DMS79 (cell line): ENCODE measurements around the gene GRIK2.
"Not testable (repeated sequence)": the region's sequence is repeated elsewhere in the genome, so short reads cannot be mapped to it uniquely, and the experiment has no call there.

Source experiments
- DNase-seq: peaks from one replicate; lab custom pipeline; 2025; lab: John Stamatoyannopoulos, UW

GRIK2 gene

DNA sequence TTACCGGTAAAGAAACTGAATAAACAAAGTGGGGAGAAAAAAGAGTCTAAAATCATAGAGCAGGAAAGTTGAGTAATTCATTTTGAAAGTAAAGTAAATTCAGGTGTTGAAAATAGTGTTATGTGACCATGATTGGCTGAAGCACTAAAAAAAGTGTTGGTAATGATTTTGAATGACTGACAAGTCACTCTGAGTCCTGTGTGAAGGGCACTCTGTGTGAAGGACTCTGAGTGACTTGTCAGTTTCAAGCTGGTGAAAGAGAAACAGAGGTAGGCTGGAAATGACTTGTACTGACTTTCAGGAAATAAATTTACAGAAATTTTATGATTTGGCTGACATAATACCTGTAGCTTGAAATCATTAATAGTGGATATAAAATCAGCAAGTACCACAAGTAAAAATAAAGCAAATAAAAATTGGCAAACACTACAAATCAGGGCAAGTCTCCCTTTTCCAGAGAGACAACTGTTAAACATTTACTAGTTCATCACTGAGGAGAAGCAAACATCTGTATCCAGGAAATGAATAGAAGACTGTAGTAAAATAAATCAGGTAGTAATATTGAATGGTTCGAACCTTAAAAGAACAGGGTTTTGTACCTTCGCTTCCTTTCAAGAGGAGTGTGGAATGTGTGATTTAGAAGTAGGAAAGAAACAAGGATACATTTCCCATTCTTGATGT, 630.6 kb downstream of the GRIK2 start:
- no peak for DNase-seq

DNA sequence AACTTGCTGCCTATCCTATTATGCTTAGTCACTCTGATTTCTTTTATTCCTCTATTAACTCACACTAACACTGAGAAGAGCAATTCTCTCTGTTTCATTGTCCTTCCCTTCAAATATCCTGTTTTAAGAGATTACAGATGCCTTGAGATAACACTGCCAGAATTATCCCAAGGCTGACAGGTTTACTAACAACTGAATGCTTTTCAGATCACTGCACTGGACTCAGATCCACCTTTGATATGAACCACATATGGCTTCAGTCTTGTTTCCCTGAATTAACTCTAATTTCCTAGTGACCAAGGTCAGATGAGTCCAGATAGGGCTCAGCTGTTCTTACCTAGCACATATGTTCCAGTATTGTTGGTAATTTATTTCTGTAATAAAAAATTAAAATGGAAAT, 633.1 kb downstream of the GRIK2 start:
- DNase-seq: no peak

DNA sequence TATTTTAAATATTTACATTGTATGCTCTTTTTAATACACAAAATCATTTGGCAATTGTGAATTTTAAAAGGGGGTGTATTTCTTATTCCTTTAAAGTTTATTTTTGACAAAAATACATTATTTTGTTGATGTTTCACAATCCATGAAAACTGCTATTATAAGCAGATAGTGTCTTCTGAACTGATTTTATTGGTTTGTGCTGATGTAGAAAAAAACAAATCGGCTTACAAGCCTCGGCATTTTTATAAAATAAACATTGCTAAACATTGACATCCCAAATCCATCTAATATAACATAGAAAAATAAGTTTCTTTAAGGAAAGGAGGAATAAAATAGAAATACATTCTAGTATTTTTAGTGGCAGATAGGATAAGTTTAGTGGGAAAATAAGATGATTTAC, 634.7 kb downstream of the GRIK2 start:
- no peak for DNase-seq

DNA sequence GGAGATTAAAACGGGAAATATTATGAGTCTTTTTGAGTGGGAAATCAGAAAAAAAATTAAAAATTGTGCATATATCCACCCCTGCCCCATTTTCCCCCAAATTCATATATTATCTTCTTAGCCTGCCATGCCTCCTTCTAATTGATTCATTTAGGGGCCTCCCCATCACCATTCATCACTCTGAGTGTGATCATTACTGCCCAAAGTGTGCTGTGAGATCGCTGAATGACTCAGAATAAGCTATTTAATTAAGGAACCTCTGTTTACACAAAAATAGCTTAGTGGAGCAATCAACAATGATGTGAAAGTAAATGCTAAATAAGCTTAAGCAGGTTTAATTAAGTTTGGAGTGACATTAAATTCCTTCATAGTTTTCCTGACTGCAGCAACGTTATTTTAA, 645.5 kb downstream of the GRIK2 start:
- no peak for DNase-seq

GRCh38 chr6:102039441-102039840, 645.9 kb downstream of the GRIK2 start:
- no peak for DNase-seq

- no peak for DNase-seq
Observed at GRCh38 chr6:102051001-102051400, 657.5 kb downstream of the GRIK2 start.

DNA sequence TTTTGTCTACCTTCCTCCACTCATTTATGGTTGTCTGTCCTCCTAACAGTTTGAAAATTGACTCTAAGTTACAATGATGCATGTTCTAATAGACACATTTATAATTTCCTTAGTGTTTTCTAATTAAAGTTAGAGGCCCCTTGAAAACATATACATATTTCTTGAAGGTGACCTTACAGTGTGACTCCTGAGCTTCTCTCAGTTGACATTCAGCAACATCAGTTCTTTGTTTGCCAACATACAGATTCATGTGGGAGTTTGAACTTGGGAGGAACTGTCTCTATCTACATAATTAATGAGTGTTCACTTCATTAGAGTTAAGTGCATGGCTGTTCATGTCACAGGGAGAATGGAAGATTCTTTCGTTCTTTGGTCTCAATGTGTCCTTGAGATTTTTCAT, 658.2 kb downstream of the GRIK2 start:
- no peak for DNase-seq

DNA sequence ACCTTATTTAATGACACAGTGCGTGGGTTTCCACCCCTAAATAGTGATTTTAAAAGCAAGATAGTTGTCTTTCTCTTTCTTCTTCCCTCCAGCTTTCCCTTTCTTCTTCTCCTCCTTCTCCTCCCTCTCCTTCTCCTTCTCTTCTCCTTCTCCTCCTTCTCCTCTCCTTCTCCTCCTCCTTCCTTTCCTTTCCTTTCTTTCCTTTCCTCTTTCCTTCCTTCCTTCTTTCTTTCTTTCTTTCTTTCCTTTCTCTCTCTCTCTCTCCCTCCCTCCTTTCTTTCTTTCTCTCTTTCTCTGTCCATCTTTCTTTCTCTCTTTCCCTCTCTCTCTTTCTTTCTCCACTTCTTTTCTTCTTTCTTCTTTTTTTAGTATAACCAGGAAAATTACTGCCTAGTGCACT, 670.6 kb downstream of the GRIK2 start:
- DNase-seq: no peak

- no peak for DNase-seq
Observed at GRCh38 chr6:102066301-102066700, 672.8 kb downstream of the GRIK2 start.

GRCh38 chr6:102068349-102068929, 674.9 kb downstream of the GRIK2 start:
- no peak for DNase-seq

DNA sequence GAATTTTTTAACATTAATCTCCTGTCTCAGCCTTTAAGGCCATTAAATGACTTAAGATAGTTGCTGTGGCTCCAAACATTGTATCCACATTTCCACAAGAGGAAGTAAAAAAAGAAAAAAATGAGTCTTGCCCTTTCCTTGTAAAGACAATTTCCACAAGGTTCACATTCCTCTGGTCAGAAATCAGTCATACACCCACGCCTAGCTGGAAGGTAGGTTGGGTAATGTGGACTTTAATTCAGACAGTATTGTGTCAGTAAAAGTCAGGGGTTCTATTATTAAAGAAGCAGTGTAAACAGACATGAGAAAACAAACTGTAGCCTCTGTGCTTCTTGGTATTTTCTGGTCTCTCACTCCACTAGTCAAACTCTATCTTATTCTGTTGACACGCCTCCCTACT, 682.0 kb downstream of the GRIK2 start:
- DNase-seq: no peak

GRCh38 chr6:102085257-102085656, 691.7 kb downstream of the GRIK2 start:
- no peak for DNase-seq

- not testable (repeated sequence) for DNase-seq
Observed at GRCh38 chr6:102088160-102088559, 694.7 kb downstream of the GRIK2 start.

DNA sequence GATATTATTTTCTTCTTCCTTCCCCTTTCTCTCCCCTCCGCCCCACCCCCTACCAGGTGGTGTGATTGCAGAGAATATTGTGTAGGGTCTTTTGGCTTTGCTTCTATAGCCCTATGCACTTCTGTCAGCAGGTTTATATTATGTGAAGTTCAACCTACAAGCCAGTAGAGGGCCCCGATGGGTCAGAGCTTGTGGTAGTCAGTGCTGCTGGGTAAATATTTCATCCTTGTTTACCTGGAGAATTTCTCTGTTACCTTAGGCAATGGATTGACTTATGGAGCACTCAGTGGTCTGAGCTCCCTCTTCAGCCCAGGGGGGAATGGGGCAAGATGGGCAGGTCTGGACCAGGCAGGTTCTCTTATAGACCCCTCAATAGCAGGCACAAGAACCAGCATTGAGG, 720.9 kb downstream of the GRIK2 start:
- no peak for DNase-seq

- DNase-seq: no peak
Observed at GRCh38 chr6:102115911-102116310, 722.4 kb downstream of the GRIK2 start.

DNA sequence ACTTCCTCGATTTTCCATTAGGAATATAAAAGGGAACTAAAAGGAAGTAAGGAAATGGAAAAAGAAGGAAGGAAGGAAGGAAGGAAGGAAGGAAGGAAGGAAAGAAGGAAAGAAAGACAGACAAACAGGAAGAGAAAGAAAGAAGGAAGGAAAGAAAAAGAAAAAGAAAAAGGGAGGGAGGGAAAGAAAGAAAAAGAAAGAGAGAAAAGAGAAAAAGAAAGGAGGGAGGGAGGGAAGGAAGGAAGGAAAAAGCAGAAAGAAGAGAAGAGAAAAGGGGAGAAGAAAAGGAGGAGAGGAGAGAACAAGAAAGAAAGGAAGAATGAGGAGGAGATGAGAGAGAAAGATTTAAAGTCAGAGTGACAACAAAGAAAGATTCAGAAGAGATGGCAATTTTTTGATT, 724.5 kb downstream of the GRIK2 start:
- DNase-seq: no peak
